ENCODE data around the gene GTPBP1. TPM values are rescaled to one million over a fixed set of nuclear protein-coding genes. Genes with fewer than 3 reads are reported as not detected.

GTPBP1 gene
- total RNA-seq, 1 donor from 2014 or later, result 20.0 TPM

DNA sequence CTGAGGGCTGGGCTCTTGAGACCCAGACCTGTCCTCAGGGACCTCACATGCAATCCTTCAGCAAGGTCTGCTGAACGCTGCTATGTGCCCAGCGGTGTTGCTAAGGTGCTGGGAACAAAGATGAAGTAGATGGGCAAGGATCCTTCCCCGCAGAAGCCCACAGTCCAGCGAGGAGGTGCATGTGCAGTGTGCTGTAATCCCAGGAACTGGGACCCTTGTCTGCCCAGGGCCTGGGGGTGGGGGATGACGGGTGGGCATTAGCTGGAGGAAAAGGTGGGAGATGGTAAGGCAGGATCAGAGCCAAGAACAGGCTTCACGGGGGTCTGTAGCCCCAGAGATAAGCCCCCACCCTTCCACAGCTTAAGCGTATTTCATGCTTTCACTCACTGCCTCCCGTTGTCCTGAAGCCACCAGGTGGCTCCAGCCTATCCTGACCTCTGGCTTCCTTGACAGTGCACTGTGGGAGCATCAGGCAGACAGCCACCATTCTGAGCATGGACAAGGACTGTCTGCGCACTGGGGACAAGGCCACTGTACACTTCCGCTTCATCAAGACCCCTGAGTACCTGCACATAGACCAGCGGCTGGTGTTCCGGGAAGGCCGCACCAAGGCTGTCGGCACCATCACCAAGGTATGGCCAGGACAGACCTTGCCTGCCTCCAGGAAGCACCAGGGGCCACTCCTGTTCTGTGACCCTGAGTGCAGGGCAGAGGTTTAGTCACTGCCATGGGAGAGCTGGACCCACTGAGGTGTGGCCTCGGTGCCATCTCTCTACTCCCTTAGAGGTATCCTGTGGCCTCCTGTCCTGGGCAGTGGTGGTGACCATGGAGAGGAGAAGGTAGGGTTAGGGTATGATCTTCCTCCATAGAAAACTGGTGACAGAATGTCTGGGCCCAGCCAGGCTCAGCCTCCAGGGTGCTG is 22.0 kb downstream of the GTPBP1 start:
- no peak for ATAC-seq

DNA sequence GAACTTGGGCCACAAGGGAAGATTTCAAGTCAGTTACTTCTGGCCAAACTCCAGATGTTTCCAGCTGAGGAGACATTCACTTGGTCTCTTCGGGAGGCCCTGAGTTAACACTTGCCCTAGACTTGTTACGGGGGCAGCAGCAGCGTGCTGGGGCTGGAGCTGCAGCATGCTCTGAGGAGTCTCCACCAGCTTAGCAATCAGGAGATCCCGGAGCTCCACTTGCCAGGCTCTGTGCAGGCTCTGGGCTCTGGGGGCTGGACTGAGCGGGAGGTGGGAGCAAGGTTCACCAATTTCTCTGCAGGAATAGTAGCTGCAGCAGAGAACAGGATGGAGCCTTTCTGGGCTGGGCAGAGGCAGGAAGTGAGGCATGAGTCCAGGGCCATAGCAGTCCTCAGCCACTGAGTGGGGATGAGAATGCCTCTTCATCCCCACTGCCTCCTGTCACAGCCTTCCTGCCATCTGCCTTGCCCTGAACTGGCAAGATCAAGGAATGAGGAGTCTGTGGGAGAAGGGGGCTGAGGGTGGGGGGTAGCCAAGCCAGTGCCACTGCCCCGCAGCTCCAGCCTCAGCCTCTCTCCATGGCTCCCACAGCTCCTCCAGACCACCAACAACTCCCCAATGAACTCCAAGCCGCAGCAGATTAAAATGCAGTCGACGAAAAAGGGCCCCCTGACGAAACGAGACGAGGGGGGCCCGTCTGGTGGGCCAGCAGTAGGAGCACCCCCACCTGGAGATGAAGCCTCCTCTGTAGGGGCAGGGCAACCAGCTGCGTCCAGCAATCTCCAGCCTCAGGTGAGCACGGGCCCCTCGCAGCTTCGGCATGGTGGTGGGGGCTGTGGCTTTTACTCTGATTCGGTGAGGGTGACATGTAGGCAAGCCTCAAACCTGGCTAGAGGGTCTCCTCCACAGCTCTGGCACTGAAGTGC is 23.4 kb downstream of the GTPBP1 start:
- ATAC-seq, result no peak

- ATAC-seq, result no peak
These were observed 24.2 kb downstream of the GTPBP1 start for GRCh38 chr22:38729946-38730345.

DNA sequence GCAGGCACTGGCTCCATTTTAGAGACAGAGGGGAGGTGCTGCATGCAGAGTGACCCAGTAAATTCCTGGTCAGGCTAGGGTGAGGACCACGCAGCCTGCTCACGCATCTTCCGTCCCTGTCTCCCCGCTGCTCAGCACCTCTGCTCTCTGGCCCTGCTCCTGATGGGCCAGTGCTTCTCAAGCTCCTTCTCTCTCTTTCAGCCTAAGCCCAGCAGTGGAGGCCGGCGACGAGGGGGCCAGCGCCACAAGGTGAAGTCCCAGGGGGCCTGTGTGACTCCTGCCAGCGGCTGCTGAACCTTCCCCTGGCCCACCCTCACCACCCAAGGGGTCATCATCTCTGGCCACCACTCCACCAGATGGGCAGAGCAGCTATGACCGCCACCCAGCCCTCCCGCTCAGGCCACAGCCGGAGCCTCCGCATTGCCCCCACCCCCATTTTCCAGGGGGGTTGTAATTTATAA is 24.7 kb downstream of the GTPBP1 start:
- no peak for ATAC-seq

GRCh38 chr22:38731703-38732161 is 26.0 kb downstream of the GTPBP1 start:
- no peak for ATAC-seq

GRCh38 chr22:38732251-38732815 is 26.6 kb downstream of the GTPBP1 start:
- ATAC-seq, result no peak

DNA sequence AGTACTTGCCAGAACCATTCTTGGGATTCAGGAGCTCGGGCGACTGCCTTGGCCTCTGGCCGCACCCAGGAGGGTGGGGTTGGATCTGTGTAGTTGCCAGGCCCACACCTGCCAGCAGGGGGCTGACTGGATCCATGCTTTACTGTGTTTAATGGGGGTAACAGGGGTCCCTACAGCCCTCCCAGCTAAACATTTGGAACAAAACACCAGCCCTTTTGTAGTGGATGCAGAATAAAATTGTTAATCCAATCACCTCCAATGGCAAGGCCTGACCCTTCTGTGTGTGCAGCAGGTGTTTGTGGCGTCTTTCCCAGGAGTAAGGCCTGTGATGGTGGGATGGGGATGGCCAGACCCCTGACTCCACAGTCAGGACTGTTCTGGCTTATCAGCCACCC is 27.6 kb downstream of the GTPBP1 start:
- ATAC-seq, result peak; percentile 50

GRCh38 chr22:38733724-38734381 is 28.1 kb downstream of the GTPBP1 start:
- peak; percentile 2 for ATAC-seq

DNA sequence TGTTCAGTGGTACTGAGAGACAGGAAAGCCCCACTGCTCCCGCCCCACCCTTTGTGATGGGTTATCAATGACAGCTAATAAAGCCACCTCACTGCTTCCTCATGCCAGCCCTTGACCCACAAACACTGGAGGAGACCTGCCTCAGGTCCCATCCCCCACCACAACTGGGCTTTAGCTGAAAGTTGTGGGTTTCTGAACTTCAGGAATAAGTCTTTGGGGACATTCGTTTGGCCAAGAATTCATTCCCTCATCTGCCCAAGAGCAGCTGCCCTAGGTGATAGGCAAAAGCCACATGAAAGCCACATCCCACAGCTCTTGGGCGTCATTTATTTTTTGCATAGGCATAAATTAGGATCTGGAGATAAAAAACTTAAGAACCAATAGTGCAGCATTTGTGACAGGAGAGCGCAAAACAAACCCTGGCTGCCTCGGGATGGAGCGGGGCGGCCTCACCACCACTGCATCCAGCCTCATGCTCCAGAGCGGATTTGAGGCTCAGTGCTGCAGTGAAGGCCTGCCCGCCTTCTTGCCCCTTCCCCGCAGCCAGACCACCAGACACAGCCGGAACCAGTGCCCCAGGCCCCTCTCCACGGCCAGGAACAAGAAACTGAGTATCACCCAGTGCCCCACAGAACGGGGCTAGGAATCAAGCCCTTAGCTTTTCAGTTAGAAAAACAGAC is 28.8 kb downstream of the GTPBP1 start:
- no peak for ATAC-seq

GRCh38 chr22:38735126-38735464 is 29.4 kb downstream of the GTPBP1 start:
- no peak for ATAC-seq

DNA sequence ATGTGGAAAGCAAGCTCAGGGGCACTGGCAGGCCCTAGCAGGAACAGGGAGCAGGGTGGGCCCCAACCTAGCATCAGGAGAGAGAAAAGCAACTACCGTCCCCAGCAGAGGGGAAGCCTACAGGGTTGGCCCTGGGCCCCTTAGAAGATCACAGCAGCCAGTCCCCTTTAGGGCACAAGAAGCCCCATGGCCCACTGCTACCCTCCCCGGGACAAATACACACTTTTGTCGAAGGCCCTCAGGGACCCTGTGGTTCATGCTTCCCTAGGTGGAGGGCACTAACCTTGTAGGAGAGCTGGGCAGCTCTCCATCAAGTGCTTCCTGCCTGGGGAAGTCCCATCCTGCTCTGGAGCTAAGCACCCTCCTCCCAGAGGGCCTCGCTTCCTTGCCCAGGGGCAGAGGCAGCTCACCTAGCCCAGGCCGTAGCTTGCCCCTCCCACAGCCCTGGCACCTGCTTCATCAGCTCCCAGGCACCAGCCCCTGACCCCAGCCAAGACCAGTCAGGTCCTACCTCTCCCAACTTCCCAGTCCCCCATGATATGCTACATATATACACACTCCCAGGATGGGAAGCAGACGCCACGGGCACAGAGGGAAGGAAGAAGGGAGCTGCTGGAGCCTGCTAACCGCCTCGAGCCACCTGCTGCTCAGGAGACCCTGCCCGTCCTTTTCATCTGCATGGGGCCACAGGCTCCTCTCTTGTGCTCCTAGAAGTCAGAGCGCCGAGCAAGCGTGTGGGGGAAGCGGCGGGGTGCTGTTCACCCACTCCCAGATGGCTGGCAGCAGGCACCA is 29.9 kb downstream of the GTPBP1 start:
- ATAC-seq, result peak; percentile 28

- no peak for ATAC-seq
These were observed 30.5 kb downstream of the GTPBP1 start for GRCh38 chr22:38736257-38736570.

DNA sequence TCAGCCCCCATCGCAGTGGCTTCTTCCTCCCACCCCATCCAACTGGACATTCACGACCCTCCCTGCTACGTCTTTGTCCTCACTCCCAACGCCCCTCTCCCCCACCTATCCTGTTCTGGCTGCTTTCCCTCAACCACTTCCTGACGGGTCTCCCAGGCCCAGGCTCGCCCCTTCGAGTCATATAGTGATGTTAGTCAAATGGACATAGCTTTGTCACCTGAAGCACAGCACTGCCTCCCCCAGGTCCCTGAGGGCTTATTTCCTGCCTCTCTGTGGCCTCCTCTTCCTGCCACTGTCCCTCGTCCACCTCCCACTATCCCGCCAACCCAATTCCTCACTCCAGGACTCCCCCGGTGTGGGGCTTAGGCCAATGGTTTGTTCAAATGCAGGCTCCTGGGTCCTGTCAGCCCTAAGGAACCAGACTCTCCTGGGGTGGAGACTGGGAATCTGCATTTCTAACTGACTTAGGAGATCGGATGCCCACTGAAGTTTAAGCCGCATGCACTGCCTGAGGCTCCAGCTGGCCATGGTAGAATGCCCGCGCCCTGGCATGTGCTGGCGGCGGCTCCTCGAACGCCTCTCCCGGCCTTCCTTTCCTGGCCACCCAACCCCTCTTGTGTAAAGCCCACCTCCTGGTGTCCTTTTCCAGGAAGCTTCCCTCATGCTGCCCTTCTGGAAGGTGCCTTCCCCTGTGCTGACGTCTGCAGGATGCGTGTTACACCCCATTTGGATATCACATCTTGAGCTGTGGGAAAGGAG is 31.7 kb downstream of the GTPBP1 start:
- no peak for ATAC-seq

- no peak for ATAC-seq
These were observed 32.8 kb downstream of the GTPBP1 start for GRCh38 chr22:38738475-38739070.

GRCh38 chr22:38739300-38740055 is 33.7 kb downstream of the GTPBP1 start:
- ATAC-seq, result no peak

DNA sequence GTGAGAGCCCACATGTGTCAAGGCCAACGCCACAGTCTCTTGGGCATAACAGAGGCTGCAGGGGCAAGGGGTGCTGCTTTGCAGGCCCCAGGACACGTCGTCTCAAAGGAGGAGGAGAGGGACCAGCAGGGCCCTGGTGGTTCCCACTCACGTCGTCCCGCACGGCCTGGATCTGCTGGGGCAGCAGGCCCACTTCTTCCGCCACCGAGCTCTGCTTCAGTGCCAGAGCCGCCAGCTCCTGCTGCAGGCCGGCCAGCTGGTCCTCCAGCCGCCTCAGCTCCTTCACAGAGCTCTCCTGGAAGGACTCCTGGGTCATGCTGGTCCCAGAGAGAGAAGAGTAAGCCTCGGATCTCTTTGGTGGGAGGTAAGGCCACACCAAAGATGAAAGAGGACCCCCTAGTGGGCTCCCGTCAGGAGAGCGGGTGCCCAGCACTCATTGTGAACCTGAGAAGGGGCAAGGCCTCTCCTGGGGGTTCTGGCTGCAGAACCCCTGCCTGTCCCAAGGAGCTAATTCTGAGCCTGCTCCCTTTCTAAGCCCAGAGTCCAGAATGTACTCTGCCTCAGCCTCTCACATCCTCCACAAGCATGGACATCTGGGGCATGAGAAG is 34.5 kb downstream of the GTPBP1 start:
- ATAC-seq, result no peak

DNA sequence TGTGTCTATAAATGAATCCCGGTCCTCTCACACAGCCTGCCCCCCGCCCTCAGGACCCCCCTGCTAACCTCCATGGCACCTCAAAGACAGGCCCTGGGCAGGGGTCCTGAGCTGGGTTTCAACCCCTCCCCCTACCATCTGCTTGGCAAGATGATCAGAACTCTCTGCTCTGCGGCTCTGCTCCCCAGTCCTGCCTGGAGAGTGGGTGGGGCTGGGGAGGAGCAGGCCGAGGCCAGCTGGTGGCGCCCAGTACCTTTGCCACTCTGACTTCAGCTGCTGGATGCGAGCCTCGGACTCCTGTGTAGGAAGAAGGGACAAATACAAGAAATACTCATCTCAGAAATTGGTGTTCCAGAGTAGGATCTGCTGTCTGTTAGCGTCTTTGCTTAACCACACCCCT is 35.0 kb downstream of the GTPBP1 start:
- ATAC-seq, result no peak

DNA sequence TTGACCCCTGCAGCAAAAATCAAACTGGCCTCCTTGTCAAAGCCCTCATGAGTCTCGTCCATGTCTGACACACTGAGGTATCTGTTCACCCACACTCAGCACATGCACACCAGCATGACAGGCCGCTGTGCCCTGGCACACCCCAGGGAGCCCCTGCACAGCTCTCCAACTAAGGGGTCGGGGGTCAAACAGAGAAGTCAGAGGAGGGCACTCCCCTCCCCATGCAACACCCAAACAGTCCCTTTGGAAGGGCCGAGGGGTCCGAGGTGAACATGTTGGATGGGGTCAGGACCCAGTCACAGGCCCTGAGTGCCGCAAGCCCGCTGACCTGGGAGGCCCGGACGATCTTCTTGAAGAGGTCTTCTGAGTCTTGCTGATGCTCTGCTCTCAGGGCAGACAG is 35.4 kb downstream of the GTPBP1 start:
- no peak for ATAC-seq

DNA sequence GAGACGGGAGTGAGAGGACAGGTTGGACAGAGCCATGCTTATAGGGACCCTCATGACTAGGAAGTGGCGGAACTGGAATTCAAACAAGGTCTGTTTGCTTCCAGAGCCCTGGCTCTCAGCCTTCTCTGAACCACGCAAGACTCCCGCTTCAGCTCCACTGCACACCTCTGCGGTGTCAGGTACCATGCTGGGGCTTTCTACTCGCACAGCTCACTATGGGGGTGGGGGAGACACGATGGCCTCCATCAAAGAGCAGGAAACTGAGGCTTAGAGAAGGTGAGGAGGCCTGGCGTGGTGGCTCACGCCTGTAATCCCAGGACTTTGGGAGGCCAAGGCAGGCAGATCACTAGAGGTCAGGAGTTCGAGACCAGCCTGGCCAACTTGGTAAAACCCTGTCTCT is 35.8 kb downstream of the GTPBP1 start:
- ATAC-seq, result no peak

All from esophagus mucosa (tissue), 1 donor.